NT2/D1 (cell line): ENCODE measurements around the gene ABT1.

Experiments
- SUZ12 ChIP-seq: IDR thresholded peaks from 2 replicates; pipeline ENCODE4 v1.6.1; 2011; ENCODE audit not compliant: insufficient read length, insufficient read depth; ENCODE audit errors: extremely low read depth
- YY1 ChIP-seq: IDR thresholded peaks from 2 replicates; pipeline ENCODE4 v1.6.1; 2011; ENCODE audit not compliant: insufficient read length, insufficient read depth
- ZNF274 ChIP-seq: IDR thresholded peaks from 2 replicates; pipeline ENCODE4 v1.6.1; 2011; ENCODE audit warnings: mild to moderate bottlenecking, low read depth, low read length

GRCh38 chr6:26613689-26614683, 17.2 kb downstream of the ABT1 start:
- TF ChIP-seq YY1 (no peak), ZNF274 (no peak), SUZ12 (no peak)
